GM12878 (cell line): ENCODE data around the gene CYP3A4. TPM values are rescaled to one million over a fixed set of nuclear protein-coding genes. Genes with fewer than 3 reads are reported as not detected.

Source experiments
- BCL3 ChIP-seq: IDR thresholded peaks from 2 replicates; pipeline ENCODE4 v1.6.1; 2011; ENCODE audit warnings: borderline replicate concordance, low read depth, mild to moderate bottlenecking, moderate library complexity, low read length; ENCODE audit not compliant: insufficient read depth, poor library complexity, severe bottlenecking
- CHD1 ChIP-seq: IDR thresholded peaks from 2 replicates; pipeline ENCODE4 v1.6.1; 2012; ENCODE audit warnings: low read depth, low read length, improper control_type of control experiment
- ESRRA ChIP-seq: IDR thresholded peaks from 2 replicates; pipeline ENCODE4 v1.6.1; 2012; ENCODE audit warnings: mild to moderate bottlenecking, low read length, improper control_type of control experiment
- HDAC2 ChIP-seq: fragments of 200-600 bp; sonication (generic); IDR thresholded peaks from 2 replicates; pipeline ENCODE4 v1.6.1; 2017
- HSF1 ChIP-seq: fragments of 150-350 bp; IDR thresholded peaks from 2 replicates; pipeline ENCODE4 v1.6.1; 2014; ENCODE audit warnings: mild to moderate bottlenecking, low read depth, low read length
- MEF2B ChIP-seq: fragments of 450-650 bp; IDR thresholded peaks from 2 replicates; pipeline ENCODE4 v1.6.1; 2018; ENCODE audit warnings: mild to moderate bottlenecking, moderate library complexity; ENCODE audit not compliant: partially characterized antibody, poor library complexity, severe bottlenecking
- PKNOX1 ChIP-seq: fragments of 450-650 bp; IDR thresholded peaks from 2 replicates; pipeline ENCODE4 v1.6.1; 2016; ENCODE audit warnings: mild to moderate bottlenecking
- PRDM15 ChIP-seq: fragments of 450-650 bp; formaldehyde crosslinking; IDR thresholded peaks from 2 replicates; pipeline ENCODE4 v1.4.0; 2020; ENCODE audit warnings: mild to moderate bottlenecking, moderate library complexity
- polyA plus RNA-seq, 11 experiments: library from polyadenylated mRNA; depleted of rRNA in 4 of 11; unstranded in 6 of 11; stranded (reverse) in 5 of 11; fragments of >200 nt; fragmentation: Nextera tagmentation in 4 of 11; fragmentation: Illumina TruSeq in 1 of 11; extraction: Ambion mirVana in 4 of 11; extraction: Trizol in 1 of 11; gene quantifications; 1 replicate in 1 of 11; 2 replicates in 10 of 11; pipeline versions ENCODE4 v1.2.1 to v1.2.3, GENCODE V29; 2011 to 2016; ENCODE audit warnings: inconsistent platforms in 2 of 11, missing spikeins in 2 of 11, low read depth in 1 of 11
- total RNA-seq, 4 experiments: library from RNA; depleted of rRNA in 3 of 4; stranded (reverse); fragments of >200 nt in 3 of 4; fragmentation: Illumina TruSeq in 1 of 4; extraction: Trizol in 1 of 4; gene quantifications; 2 replicates each; pipeline versions ENCODE4 v1.2.1 to v1.2.3, GENCODE V29; 2013 to 2021

CYP3A4 gene
- total and polyA plus RNA-seq, 10 of the 15 experiments (the other 5 are each of a cell fraction or from before 2014, with no cell fraction given) = 0.02 to 0.21 (median 0.04) TPM; not detected in 7

GRCh38 chr7:99739699-99740572 lies 44.0 kb downstream of the CYP3A4 start (continued):
- TF ChIP-seq PRDM15 (CRISPR knock-in tag) (no peak), PKNOX1 (no peak), HSF1 (no peak), ESRRA (no peak), HDAC2 (no peak), MEF2B (no peak), CHD1 (no peak), BCL3 (no peak)
- TF ChIP-seq, all 136 proteins: peak for 0
